ENCODE results near the gene PCDH9.

PCDH9 gene

DNA sequence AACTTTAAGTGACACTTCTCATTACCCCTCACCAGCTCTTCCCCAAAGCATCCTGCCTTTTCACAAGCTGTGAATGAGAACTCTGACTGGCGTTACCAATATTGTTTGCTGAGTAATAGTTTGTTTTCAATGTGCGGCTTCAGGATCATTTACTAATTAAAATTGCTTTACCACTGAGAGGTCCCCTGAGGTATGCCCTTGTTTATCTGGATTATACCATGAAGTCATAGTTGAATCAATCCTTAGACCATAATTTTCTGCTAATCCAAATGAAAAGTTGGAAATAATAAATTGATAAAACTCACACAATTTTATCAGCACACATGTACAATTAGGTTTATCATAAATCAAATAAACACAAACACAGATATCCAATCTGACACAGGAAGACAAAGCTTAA is 568.8 kb downstream of the PCDH9 start:
- no peak for DNase-seq (ENCODE audit: low read depth in 1 of 2, low spot score in 1 of 2)
- Histone ChIP-seq H3K27me3 (ENCODE audit: insufficient read depth, poor library complexity, severe bottlenecking) (no peaks in the 10 kb centered on the region), H3K27ac (replicated peaks) (no peak overlapping the region), H3K4me3 (replicated peaks; ENCODE audit: insufficient read depth, low read length) (no peak overlapping the region)
- TF ChIP-seq CTCF (IDR thresholded peaks at IDR 0.05; ENCODE audit: insufficient read depth, low read length) (no peak), REST (IDR thresholded peaks at IDR 0.05; ENCODE audit: insufficient replicate concordance, low read depth) (no peak), SPI1 (IDR thresholded peaks at IDR 0.05; ENCODE audit: borderline replicate concordance, low read depth) (no peak), GABPA (IDR thresholded peaks at IDR 0.05; ENCODE audit: low read depth) (no peak), POLR2AphosphoS5 (IDR thresholded peaks at IDR 0.05; ENCODE audit: low read depth) (no peak)

GRCh38 chr13:66660468-66660813 is 569.7 kb downstream of the PCDH9 start:
- no peak for DNase-seq (ENCODE audit: low read depth in 1 of 2, low spot score in 1 of 2)
- no peak overlapping the region for H3K27ac ChIP-seq (replicated peaks)
- H3K4me3 ChIP-seq (replicated peaks; ENCODE audit: insufficient read depth, low read length), result no peak overlapping the region
- H3K27me3 ChIP-seq (ENCODE audit: insufficient read depth, poor library complexity, severe bottlenecking), result no peaks in the 10 kb centered on the region
- no peak for TF ChIP-seq CTCF (IDR thresholded peaks at IDR 0.05; ENCODE audit: insufficient read depth, low read length)

DNA sequence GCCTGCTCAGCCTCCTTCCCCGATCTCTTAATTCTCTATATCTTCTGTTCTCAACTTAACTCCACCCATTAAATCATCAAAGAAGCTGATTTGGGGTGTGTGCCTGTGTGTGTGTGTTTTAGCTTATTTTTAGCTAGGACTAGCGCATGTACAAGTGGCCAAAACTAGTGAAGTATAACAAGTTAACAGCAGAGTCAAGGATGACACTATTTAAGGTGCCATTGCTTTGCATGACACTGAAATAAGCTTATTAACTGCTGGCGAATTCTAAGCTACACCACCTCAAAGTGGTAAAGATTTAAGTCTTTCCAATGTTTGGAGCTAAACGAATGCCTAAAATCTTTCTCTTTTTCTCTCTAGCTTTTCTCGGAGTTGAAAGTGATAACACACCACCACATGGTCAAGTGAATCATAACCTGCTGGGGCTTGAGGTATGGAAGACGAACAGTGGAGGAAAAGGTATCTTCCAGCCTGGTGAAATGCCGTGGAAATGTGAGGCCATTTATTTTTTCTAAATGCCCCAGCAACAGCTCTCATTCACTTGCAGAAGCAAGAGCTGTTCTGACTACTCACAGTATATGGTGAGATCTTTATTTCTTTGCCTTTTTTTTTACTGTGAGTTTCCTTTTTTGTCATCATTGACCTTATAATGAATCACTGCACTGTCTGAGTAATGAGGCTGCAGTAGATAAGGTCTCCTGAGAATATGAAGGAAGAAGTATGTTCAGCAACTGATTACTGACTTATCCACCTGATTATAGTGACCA is 570.3 kb downstream of the PCDH9 start:
- TF ChIP-seq POLR2AphosphoS5 (IDR thresholded peaks at IDR 0.05; ENCODE audit: low read depth) (no peak), REST (IDR thresholded peaks at IDR 0.05; ENCODE audit: insufficient replicate concordance, low read depth) (no peak), CTCF (IDR thresholded peaks at IDR 0.05; ENCODE audit: insufficient read depth, low read length) (no peak), GABPA (IDR thresholded peaks at IDR 0.05; ENCODE audit: low read depth) (no peak), SPI1 (IDR thresholded peaks at IDR 0.05; ENCODE audit: borderline replicate concordance, low read depth) (no peak)
- DNase-seq (ENCODE audit: low read depth in 1 of 2, low spot score in 1 of 2), result no peak
- H3K27ac ChIP-seq (replicated peaks), result no peak overlapping the region
- no peaks in the 10 kb centered on the region for H3K27me3 ChIP-seq (ENCODE audit: insufficient read depth, poor library complexity, severe bottlenecking)
- H3K4me3 ChIP-seq (replicated peaks; ENCODE audit: insufficient read depth, low read length), result no peak overlapping the region

GRCh38 chr13:66659286-66659685 is 570.9 kb downstream of the PCDH9 start:
- TF ChIP-seq SPI1 (IDR thresholded peaks at IDR 0.05; ENCODE audit: borderline replicate concordance, low read depth) (no peak), REST (IDR thresholded peaks at IDR 0.05; ENCODE audit: insufficient replicate concordance, low read depth) (no peak), CTCF (IDR thresholded peaks at IDR 0.05; ENCODE audit: insufficient read depth, low read length) (no peak), GABPA (IDR thresholded peaks at IDR 0.05; ENCODE audit: low read depth) (no peak), POLR2AphosphoS5 (IDR thresholded peaks at IDR 0.05; ENCODE audit: low read depth) (no peak)
- no peaks in the 10 kb centered on the region for H3K27me3 ChIP-seq (ENCODE audit: insufficient read depth, poor library complexity, severe bottlenecking)
- H3K27ac ChIP-seq (replicated peaks), result no peak overlapping the region
- H3K4me3 ChIP-seq (replicated peaks; ENCODE audit: insufficient read depth, low read length), result no peak overlapping the region
- DNase-seq (ENCODE audit: low read depth in 1 of 2, low spot score in 1 of 2), result no peak
